ENCODE data around the gene RUFY2.

The RUFY2 gene

DNA sequence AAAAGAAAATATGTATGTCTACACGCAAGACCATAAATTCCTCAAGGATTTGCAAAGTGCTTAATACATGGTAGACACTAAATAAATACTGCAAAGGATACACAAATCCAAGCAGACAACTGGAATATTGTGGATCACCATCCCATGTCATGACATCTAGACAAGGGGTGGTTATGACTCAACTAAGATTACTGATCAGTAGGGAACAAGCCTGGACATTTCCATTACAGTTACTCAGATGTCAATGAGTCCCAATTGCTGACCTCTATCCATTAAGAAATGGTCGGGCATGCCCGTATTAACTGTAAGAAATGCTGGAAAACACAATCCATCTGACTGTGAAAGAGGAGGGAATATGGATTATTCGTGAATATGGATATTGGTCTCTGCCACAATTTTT is 27.6 kb upstream of the RUFY2 start:
- Histone ChIP-seq H3K4me3 (no peak overlapping the region), H3K36me3 (no peaks in the 10 kb centered on the region), H3K27me3 (no peaks in the 10 kb centered on the region), H3K9me3 (no peaks in the 10 kb centered on the region), H3K4me1 (no peaks in the 10 kb centered on the region), H3K27ac (no peak overlapping the region)
- no peak for DNase-seq
- intact Hi-C loops (cut with DNase I; ENCODE audit: low total_unique reads), result no loop called here
- TF ChIP-seq CTCF (IDR thresholded peaks at IDR 0.05), result no peak

- intact Hi-C loops (cut with DNase I; ENCODE audit: low total_unique reads), result no loop called here
- no peaks in the 10 kb centered on the region for H3K27me3 ChIP-seq
- no peaks in the 10 kb centered on the region for H3K4me1 ChIP-seq
- no peak overlapping the region for H3K27ac ChIP-seq
- TF ChIP-seq CTCF (IDR thresholded peaks at IDR 0.05), result no peak
- no peaks in the 10 kb centered on the region for H3K9me3 ChIP-seq
- H3K4me3 ChIP-seq, result no peak overlapping the region
- no peak for DNase-seq
- H3K36me3 ChIP-seq, result no peaks in the 10 kb centered on the region
Measured at GRCh38 chr10:68428396-68429104, 21.5 kb upstream of the RUFY2 start.

DNA sequence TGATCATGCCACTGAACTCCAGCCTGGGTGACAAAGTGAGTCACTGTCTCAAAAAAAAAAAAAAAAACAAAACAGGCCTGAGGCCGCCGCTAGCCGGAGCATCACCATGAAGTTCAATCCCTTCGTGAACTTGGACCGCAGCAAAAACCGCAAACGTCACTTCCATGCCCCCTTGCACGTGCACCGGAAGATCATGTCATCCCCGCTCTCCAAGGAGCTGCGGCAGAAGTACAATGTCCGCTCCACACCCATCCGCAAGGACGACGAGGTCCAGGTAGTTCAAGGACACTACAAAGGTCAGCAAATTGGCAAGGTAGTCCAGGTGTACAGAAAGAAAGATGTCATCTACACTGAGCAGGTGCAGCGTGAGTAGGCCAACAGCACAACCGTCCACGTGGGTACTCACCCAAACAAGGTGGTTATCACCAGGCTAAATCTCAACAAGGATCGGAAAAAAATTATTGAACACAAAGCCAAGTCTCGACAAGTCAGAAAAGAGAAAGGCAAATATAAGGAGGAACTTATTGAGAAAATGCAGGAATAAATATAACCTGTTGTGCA is 17.5 kb upstream of the RUFY2 start:
- intact Hi-C loops (cut with DNase I; ENCODE audit: low total_unique reads), result no loop called here
- no peaks in the 10 kb centered on the region for H3K4me1 ChIP-seq
- DNase-seq, result no peak
- H3K9me3 ChIP-seq, result no peaks in the 10 kb centered on the region
- no peaks in the 10 kb centered on the region for H3K36me3 ChIP-seq
- H3K27me3 ChIP-seq, result no peaks in the 10 kb centered on the region
- no peak overlapping the region for H3K27ac ChIP-seq
- no peak overlapping the region for H3K4me3 ChIP-seq
- TF ChIP-seq CTCF (IDR thresholded peaks at IDR 0.05), result no peak

GRCh38 chr10:68423522-68423921 is 16.4 kb upstream of the RUFY2 start:
- DNase-seq, result no peak
- Histone ChIP-seq H3K27me3 (no peaks in the 10 kb centered on the region), H3K4me3 (no peak overlapping the region), H3K4me1 (no peaks in the 10 kb centered on the region), H3K9me3 (no peaks in the 10 kb centered on the region), H3K36me3 (no peaks in the 10 kb centered on the region), H3K27ac (no peak overlapping the region)
- intact Hi-C loops (cut with DNase I; ENCODE audit: low total_unique reads), result no loop called here
- no peak for TF ChIP-seq CTCF (IDR thresholded peaks at IDR 0.05)

DNA sequence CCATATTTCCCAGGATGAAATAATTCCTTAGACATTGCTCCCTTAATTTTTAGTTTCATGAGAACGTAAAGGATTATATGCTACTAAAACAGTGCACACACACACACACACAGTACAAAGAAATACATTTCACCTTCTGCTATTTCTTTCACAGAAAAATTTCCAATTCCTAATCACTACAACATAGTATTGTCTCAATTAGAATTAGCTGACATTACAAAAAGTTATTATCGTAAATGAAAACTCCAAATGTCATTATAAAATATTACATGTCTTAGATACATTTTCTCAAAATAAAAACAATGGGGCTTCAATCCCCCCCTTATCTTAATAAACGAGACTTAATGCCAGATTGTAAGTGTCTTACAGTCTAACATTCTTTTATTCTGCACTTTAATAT is 12.3 kb upstream of the RUFY2 start:
- H3K36me3 ChIP-seq, result no peaks in the 10 kb centered on the region
- intact Hi-C loops (cut with DNase I; ENCODE audit: low total_unique reads), result no loop called here
- H3K27ac ChIP-seq, result no peak overlapping the region
- no peak for DNase-seq
- no peak for TF ChIP-seq CTCF (IDR thresholded peaks at IDR 0.05)
- no peaks in the 10 kb centered on the region for H3K4me1 ChIP-seq
- no peaks in the 10 kb centered on the region for H3K9me3 ChIP-seq
- no peak overlapping the region for H3K4me3 ChIP-seq
- no peaks in the 10 kb centered on the region for H3K27me3 ChIP-seq
